ENCODE results near the gene LSAMP.

- TF ChIP-seq, protein P1, sequence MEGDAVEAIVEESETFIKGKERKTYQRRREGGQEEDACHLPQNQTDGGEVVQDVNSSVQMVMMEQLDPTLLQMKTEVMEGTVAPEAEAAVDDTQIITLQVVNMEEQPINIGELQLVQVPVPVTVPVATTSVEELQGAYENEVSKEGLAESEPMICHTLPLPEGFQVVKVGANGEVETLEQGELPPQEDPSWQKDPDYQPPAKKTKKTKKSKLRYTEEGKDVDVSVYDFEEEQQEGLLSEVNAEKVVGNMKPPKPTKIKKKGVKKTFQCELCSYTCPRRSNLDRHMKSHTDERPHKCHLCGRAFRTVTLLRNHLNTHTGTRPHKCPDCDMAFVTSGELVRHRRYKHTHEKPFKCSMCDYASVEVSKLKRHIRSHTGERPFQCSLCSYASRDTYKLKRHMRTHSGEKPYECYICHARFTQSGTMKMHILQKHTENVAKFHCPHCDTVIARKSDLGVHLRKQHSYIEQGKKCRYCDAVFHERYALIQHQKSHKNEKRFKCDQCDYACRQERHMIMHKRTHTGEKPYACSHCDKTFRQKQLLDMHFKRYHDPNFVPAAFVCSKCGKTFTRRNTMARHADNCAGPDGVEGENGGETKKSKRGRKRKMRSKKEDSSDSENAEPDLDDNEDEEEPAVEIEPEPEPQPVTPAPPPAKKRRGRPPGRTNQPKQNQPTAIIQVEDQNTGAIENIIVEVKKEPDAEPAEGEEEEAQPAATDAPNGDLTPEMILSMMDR (IDR thresholded peaks at IDR 0.05) = no peak
- no peak for TF ChIP-seq EZH2 (IDR thresholded peaks at IDR 0.05; ENCODE audit: borderline replicate concordance, insufficient read depth, low read depth, low read length, poor library complexity, severe bottlenecking)
Observed at GRCh38 chr3:116306720-116307119, 138.6 kb downstream of the LSAMP start.
